ENCODE results near the gene HES1.

GRCh38 chr3:194139814-194140391, 4.0 kb downstream of the HES1 start:
- TF ChIP-seq HDGF (IDR thresholded peaks at IDR 0.05; ENCODE audit: borderline replicate concordance) (no peak), SP1 (IDR thresholded peaks at IDR 0.05) (no peak), BHLHE40 (IDR thresholded peaks at IDR 0.05; ENCODE audit: borderline replicate concordance) (no peak), TARDBP (IDR thresholded peaks at IDR 0.05) (no peak), FOXK2 (IDR thresholded peaks at IDR 0.05) (no peak), FOXM1 (IDR thresholded peaks at IDR 0.05; ENCODE audit: borderline replicate concordance) (no peak), CTBP1 (IDR thresholded peaks at IDR 0.05; ENCODE audit: borderline replicate concordance) (no peak)

All from HEK293T (cell line).